ENCODE results near the gene DNAJA2. TPM values are rescaled to one million over a fixed set of nuclear protein-coding genes. Genes with fewer than 3 reads are reported as not detected.

DNAJA2 gene
- total and polyA plus RNA-seq, 2 donors (not counting 3 experiments of a cell fraction or from before 2014, with no cell fraction given): 6.4 to 61.4 TPM

- no peaks in the 10 kb centered on the region for H3K4me1 ChIP-seq (ENCODE audit: control insufficient read depth, extremely low read depth, insufficient read depth, low read length)
- ChIA-PET CTCF (interaction anchor here (1.1 to 2.6 kb wide), 10 partner anchors 9 to 1146 kb away, joined by 3 to 18 read pairs (median 6); partner anchors contain the start of gene NETO2), POLR2A (no interaction called here)
- H3K9ac ChIP-seq (replicated peaks; ENCODE audit: extremely low read depth, insufficient read depth, low read length): no peak overlapping the region
- H3K4me2 ChIP-seq (ENCODE audit: insufficient read depth, low read length): no peak overlapping the region
- no peak overlapping the region for H3K4me3 ChIP-seq (replicated peaks in 1 of 3; ENCODE audit: insufficient read depth in 1 of 3, low read depth in 1 of 3, low read length in 3 of 3)
- H3K9me1 ChIP-seq (replicated peaks; ENCODE audit: control insufficient read depth, extremely low read depth, insufficient read depth, low read length): no peaks in the 10 kb centered on the region
- H3K36me3 ChIP-seq (ENCODE audit: control insufficient read depth in 2 of 2, extremely low read depth in 1 of 2, insufficient read depth in 2 of 2, low read length in 2 of 2): no peaks in the 10 kb centered on the region
- H2AFZ ChIP-seq (ENCODE audit: low read depth, low read length): no peak overlapping the region
- DNase-seq (ENCODE audit: low read depth, low spot score) (peak; percentile 13), FAIRE-seq (no peak)
- TF ChIP-seq POLR2AphosphoS5 (IDR thresholded peaks at IDR 0.05; ENCODE audit: insufficient read depth, low read depth, low read length) (no peak), CTCF (IDR thresholded peaks at IDR 0.05; ENCODE audit: extremely low read depth in 1 of 2, insufficient read depth in 1 of 2, low read depth in 1 of 2, low read length in 2 of 2) (peak in 1 of 2 donors; percentile 33)
- no TSS peak for BruUV-seq (replicated peaks)
- no peak overlapping the region for H3K27ac ChIP-seq (ENCODE audit: insufficient read depth, low read depth, low read length)
- no peaks in the 10 kb centered on the region for H4K20me1 ChIP-seq (replicated peaks; ENCODE audit: control insufficient read depth, extremely low read depth, insufficient read depth, low read length)
- no peaks in the 10 kb centered on the region for H3K27me3 ChIP-seq (ENCODE audit: control insufficient read depth in 2 of 2, insufficient read depth in 2 of 2, low read length in 2 of 2)
- no peaks in the 10 kb centered on the region for H3K79me2 ChIP-seq (ENCODE audit: control insufficient read depth, insufficient read depth, low read length)
- no peaks in the 10 kb centered on the region for H3K9me3 ChIP-seq (replicated peaks; ENCODE audit: control insufficient read depth, insufficient read depth, low read length)
- dilution Hi-C loops (cut with MboI; ENCODE audit: extremely low pct_ligation_motif_present, low sequenced_read_pairs) (no loop called here), intact Hi-C loops (cut with micrococcal nuclease) (no loop called here)
Observed at GRCh38 chr16:47018223-47018891, 44.9 kb upstream of the DNAJA2 start.

GRCh38 chr16:47017636-47018035 is 44.2 kb upstream of the DNAJA2 start:
- POLR2A ChIA-PET: no interaction called here
- Histone ChIP-seq H3K79me2 (ENCODE audit: control insufficient read depth, insufficient read depth, low read length) (no peaks in the 10 kb centered on the region), H3K4me3 (replicated peaks in 1 of 3; ENCODE audit: insufficient read depth in 1 of 3, low read depth in 1 of 3, low read length in 3 of 3) (no peak overlapping the region), H3K9me1 (replicated peaks; ENCODE audit: control insufficient read depth, extremely low read depth, insufficient read depth, low read length) (no peaks in the 10 kb centered on the region), H3K4me1 (ENCODE audit: control insufficient read depth, extremely low read depth, insufficient read depth, low read length) (no peaks in the 10 kb centered on the region), H3K9me3 (replicated peaks; ENCODE audit: control insufficient read depth, insufficient read depth, low read length) (no peaks in the 10 kb centered on the region), H4K20me1 (replicated peaks; ENCODE audit: control insufficient read depth, extremely low read depth, insufficient read depth, low read length) (no peaks in the 10 kb centered on the region), H3K27me3 (ENCODE audit: control insufficient read depth in 2 of 2, insufficient read depth in 2 of 2, low read length in 2 of 2) (no peaks in the 10 kb centered on the region), H3K27ac (ENCODE audit: insufficient read depth, low read depth, low read length) (no peak overlapping the region), H2AFZ (ENCODE audit: low read depth, low read length) (no peak overlapping the region), H3K36me3 (ENCODE audit: control insufficient read depth in 2 of 2, extremely low read depth in 1 of 2, insufficient read depth in 2 of 2, low read length in 2 of 2) (no peaks in the 10 kb centered on the region), H3K4me2 (ENCODE audit: insufficient read depth, low read length) (no peak overlapping the region), H3K9ac (replicated peaks; ENCODE audit: extremely low read depth, insufficient read depth, low read length) (no peak overlapping the region)
- intact Hi-C loops (cut with micrococcal nuclease) (no loop called here), dilution Hi-C loops (cut with MboI; ENCODE audit: extremely low pct_ligation_motif_present, low sequenced_read_pairs) (no loop called here)
- FAIRE-seq: no peak
- no TSS peak for BruUV-seq (replicated peaks)
- no peak for DNase-seq (ENCODE audit: low read depth, low spot score)
- no peak for TF ChIP-seq MAX (IDR thresholded peaks at IDR 0.05; ENCODE audit: insufficient read depth, insufficient read length)
- no peak for TF ChIP-seq CTCF (IDR thresholded peaks at IDR 0.05; ENCODE audit: extremely low read depth in 1 of 2, insufficient read depth in 1 of 2, low read depth in 1 of 2, low read length in 2 of 2)
- TF ChIP-seq MYC (IDR thresholded peaks at IDR 0.05; ENCODE audit: low read depth, low read length): no peak
- no peak for TF ChIP-seq POLR2AphosphoS5 (IDR thresholded peaks at IDR 0.05; ENCODE audit: insufficient read depth, low read depth, low read length)
- TF ChIP-seq GATA2 (IDR thresholded peaks at IDR 0.05; ENCODE audit: insufficient read depth, insufficient read length, low read depth, low read length): no peak
- TF ChIP-seq JUN (IDR thresholded peaks at IDR 0.05; ENCODE audit: borderline replicate concordance, insufficient read depth, insufficient read length, low read depth): no peak
- CTCF ChIA-PET: no interaction called here
